Peyer's patch (tissue), 4 donors: ENCODE measurements around the gene COL11A2.

ENCODE experiments used
- POLR2A ChIP-seq, 2 donors: fragments of 450-650 bp; IDR thresholded peaks; one replicate each; pipeline ENCODE4 v1.5.1; 2017; ENCODE audit warnings: antibody characterized with exemption in 2 of 2, mild to moderate bottlenecking in 2 of 2, moderate library complexity in 2 of 2
- TF ChIP-seq, protein P1 (sequence below), 6 experiments: fragments of 450-650 bp in 4 of 6; fragments of 200-600 bp in 2 of 6; sonication (generic) in 1 of 6; IDR thresholded peaks; one replicate each; pipeline ENCODE4 v1.5.1; 2017 to 2019; ENCODE audit warnings: antibody characterized with exemption in 6 of 6, mild to moderate bottlenecking in 3 of 6, moderate library complexity in 1 of 6

DNA sequence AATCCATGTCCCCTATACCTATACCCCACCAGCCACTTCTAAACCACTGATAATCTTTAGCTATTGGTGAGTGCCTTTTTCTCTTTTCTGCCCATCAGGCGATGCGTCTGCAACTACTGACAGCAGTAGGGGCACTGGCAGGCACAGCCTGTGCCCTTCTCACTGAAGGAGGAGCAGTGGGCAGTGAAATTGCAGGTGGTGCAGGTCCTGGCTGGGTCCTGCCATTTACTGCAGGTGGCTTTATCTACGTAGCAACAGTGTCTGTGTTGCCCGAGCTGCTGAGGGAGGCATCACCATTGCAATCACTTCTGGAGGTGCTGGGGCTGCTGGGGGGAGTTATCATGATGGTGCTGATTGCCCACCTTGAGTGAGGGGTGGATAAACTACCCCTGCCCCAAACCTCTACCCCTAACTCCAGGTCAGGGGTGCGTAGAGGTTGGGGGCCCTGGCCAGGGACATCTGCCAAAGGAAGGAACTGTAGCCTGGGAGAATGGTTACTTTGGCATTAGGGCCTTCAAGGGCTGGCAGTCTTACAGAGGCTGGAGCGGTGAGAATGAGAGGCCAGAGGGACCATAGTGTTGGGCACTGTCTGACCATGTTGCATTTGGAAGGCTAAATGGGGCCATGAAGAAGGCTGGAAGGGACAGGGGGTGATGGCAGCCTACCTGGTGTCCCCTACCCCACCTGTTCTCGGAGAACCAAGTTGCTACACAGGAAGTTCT is 11.3 kb upstream of the COL11A2 start:
- TF ChIP-seq, protein P1, sequence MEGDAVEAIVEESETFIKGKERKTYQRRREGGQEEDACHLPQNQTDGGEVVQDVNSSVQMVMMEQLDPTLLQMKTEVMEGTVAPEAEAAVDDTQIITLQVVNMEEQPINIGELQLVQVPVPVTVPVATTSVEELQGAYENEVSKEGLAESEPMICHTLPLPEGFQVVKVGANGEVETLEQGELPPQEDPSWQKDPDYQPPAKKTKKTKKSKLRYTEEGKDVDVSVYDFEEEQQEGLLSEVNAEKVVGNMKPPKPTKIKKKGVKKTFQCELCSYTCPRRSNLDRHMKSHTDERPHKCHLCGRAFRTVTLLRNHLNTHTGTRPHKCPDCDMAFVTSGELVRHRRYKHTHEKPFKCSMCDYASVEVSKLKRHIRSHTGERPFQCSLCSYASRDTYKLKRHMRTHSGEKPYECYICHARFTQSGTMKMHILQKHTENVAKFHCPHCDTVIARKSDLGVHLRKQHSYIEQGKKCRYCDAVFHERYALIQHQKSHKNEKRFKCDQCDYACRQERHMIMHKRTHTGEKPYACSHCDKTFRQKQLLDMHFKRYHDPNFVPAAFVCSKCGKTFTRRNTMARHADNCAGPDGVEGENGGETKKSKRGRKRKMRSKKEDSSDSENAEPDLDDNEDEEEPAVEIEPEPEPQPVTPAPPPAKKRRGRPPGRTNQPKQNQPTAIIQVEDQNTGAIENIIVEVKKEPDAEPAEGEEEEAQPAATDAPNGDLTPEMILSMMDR (IDR thresholded peaks at IDR 0.05): no peak
- TF ChIP-seq POLR2A (IDR thresholded peaks at IDR 0.05): no peak
